GM12864 (cell line): Measurements from ENCODE around the gene WBP2NL.
A peak's percentile ranks its signal among the peaks of the same experiment; 100 is the strongest.

ENCODE experiments used
- DNase-seq: peaks from one replicate; pipeline ENCODE4 v3.0.0-alpha.2; 2011; ENCODE audit warnings: low read depth
- H3K4me3 ChIP-seq: 2 replicates; pipeline ENCODE4 v1.5.1; 2011; ENCODE audit warnings: mild to moderate bottlenecking, low read depth, low read length, control low read depth
- TF ChIP-seq, protein P1 (sequence below): IDR thresholded peaks from 2 replicates; pipeline ENCODE4 v1.5.1; 2011; ENCODE audit warnings: low read depth, mild to moderate bottlenecking, moderate library complexity, low read length, control low read depth, inconsistent platforms; ENCODE audit errors: missing control alignments

The WBP2NL gene

GRCh38 chr22:42007922-42008321 is 9.3 kb downstream of the WBP2NL start:
- H3K4me3 ChIP-seq, result no peak overlapping the region
- TF ChIP-seq, protein P1, sequence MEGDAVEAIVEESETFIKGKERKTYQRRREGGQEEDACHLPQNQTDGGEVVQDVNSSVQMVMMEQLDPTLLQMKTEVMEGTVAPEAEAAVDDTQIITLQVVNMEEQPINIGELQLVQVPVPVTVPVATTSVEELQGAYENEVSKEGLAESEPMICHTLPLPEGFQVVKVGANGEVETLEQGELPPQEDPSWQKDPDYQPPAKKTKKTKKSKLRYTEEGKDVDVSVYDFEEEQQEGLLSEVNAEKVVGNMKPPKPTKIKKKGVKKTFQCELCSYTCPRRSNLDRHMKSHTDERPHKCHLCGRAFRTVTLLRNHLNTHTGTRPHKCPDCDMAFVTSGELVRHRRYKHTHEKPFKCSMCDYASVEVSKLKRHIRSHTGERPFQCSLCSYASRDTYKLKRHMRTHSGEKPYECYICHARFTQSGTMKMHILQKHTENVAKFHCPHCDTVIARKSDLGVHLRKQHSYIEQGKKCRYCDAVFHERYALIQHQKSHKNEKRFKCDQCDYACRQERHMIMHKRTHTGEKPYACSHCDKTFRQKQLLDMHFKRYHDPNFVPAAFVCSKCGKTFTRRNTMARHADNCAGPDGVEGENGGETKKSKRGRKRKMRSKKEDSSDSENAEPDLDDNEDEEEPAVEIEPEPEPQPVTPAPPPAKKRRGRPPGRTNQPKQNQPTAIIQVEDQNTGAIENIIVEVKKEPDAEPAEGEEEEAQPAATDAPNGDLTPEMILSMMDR, result no peak
- no peak for DNase-seq

- TF ChIP-seq, protein P1, result no peak
- no peak for DNase-seq
- no peak overlapping the region for H3K4me3 ChIP-seq
These were observed 12.2 kb downstream of the WBP2NL start for GRCh38 chr22:42010778-42011177.

GRCh38 chr22:42013385-42013784 is 14.8 kb downstream of the WBP2NL start:
- DNase-seq, result no peak
- no peak overlapping the region for H3K4me3 ChIP-seq
- TF ChIP-seq, protein P1, result no peak

- no peak overlapping the region for H3K4me3 ChIP-seq
- no peak for DNase-seq
- TF ChIP-seq, protein P1, result no peak
These were observed 17.5 kb downstream of the WBP2NL start for GRCh38 chr22:42016111-42016510.

DNA sequence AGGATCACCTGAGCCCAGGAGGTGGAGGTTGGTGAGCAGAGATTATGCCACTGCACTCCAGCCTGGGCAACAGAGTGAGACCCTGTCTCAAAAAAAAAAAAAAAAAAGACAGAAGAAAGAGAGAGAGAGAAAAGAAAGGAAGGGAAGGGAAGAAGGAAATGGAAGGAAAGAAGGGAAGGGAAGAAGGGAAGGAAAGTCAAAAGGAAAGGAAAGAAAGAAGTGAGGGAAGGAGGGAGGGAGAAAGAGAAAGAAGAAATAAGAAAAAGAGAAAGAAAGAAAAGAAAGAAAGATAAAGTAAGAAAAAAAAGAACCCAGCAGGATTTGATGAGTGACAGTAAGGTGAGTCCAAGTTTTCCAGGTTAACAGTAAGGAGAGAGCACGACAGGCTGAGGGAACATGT is 19.6 kb downstream of the WBP2NL start:
- no peak overlapping the region for H3K4me3 ChIP-seq
- TF ChIP-seq, protein P1, result no peak
- no peak for DNase-seq

- TF ChIP-seq, protein P1, result no peak
These were observed 23.0 kb downstream of the WBP2NL start for GRCh38 chr22:42021571-42021970.

GRCh38 chr22:42022162-42022847 is 23.7 kb downstream of the WBP2NL start:
- DNase-seq, result peak; percentile 58
- no peak overlapping the region for H3K4me3 ChIP-seq
- TF ChIP-seq, protein P1, result no peak

More at GRCh38 chr22:42021571-42021970, 23.0 kb downstream of the WBP2NL start:
- DNase-seq, result no peak
- no peak overlapping the region for H3K4me3 ChIP-seq
